NCI-H82 treated with DMSO at 0.1 percent for 48 hours (cell line): ENCODE measurements around the gene INO80.
"Not testable (repeated sequence)": the region's sequence is repeated elsewhere in the genome, so short reads cannot be mapped to it uniquely, and the experiment has no call there.

Experiments
- DNase-seq: peaks from one replicate; lab custom pipeline; 2025; ENCODE audit not compliant: unreplicated experiment; lab: John Stamatoyannopoulos, UW

Gene INO80, protein sequence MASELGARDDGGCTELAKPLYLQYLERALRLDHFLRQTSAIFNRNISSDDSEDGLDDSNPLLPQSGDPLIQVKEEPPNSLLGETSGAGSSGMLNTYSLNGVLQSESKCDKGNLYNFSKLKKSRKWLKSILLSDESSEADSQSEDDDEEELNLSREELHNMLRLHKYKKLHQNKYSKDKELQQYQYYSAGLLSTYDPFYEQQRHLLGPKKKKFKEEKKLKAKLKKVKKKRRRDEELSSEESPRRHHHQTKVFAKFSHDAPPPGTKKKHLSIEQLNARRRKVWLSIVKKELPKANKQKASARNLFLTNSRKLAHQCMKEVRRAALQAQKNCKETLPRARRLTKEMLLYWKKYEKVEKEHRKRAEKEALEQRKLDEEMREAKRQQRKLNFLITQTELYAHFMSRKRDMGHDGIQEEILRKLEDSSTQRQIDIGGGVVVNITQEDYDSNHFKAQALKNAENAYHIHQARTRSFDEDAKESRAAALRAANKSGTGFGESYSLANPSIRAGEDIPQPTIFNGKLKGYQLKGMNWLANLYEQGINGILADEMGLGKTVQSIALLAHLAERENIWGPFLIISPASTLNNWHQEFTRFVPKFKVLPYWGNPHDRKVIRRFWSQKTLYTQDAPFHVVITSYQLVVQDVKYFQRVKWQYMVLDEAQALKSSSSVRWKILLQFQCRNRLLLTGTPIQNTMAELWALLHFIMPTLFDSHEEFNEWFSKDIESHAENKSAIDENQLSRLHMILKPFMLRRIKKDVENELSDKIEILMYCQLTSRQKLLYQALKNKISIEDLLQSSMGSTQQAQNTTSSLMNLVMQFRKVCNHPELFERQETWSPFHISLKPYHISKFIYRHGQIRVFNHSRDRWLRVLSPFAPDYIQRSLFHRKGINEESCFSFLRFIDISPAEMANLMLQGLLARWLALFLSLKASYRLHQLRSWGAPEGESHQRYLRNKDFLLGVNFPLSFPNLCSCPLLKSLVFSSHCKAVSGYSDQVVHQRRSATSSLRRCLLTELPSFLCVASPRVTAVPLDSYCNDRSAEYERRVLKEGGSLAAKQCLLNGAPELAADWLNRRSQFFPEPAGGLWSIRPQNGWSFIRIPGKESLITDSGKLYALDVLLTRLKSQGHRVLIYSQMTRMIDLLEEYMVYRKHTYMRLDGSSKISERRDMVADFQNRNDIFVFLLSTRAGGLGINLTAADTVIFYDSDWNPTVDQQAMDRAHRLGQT (N-terminal part only)

DNA sequence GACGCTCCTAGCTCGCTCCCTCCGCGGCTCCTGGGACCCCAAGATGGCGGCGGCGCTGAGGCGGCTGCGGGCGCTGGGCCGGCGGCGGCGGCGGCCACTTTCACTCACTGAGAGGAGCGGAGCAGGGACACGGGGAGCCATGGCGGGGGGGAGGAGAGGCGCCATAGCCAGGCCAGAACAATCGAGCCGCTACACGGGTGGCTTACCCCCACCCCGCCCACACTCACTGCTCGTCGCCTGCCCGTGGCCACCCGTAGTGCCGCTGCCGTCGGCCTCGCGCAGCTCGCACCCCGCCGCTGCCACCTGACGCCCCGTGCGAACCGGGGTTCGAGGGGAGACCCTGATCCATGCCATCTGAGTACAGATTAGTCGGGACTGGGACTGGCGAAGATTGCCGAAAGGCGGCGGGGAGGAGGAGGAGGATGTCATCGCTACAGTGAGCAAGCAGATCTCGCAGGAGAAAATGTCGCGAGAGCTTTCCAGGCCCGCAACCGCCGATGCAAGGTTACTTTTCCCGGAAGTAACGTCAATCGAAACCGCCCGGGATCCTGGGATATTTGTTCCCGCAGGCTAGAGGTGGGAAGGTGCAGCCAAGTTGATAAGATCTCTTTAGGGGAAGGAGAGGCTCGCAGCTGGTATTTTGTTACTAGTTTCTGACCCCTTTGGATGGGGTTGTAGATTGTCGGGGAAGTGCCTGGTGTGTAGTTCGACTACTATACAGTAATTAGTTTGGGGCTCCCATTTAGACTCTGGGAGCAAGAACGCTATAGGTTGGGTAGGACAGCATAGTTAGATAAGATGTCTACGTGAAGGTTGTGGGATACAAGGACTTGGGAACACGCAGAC is at the start of gene INO80:
INO80 (minus strand) TSS at position 165 of the 846 bp plus-strand sequence. CDS start 19,970 bp downstream, outside the sequence.
- DNase-seq, result peak; percentile 95

DNA sequence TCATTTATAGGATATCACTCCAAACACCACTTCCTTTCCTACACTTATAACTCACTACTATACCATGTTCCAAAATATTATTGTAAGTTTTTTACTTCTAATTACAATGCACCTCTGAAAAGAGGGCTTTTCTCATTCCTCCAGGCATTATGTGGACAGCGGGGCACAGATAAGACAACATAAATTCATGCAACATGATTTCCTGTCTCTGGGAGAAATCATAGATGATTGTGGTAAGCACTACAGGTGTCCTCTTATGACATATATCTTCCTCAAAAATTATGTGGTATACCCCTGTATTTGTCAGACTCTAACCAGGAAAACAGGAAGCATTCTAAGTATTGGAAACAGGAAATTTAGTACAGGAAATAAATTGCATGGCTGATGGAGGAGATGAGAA is 45.7 kb upstream of the INO80 start:
- no peak for DNase-seq

DNA sequence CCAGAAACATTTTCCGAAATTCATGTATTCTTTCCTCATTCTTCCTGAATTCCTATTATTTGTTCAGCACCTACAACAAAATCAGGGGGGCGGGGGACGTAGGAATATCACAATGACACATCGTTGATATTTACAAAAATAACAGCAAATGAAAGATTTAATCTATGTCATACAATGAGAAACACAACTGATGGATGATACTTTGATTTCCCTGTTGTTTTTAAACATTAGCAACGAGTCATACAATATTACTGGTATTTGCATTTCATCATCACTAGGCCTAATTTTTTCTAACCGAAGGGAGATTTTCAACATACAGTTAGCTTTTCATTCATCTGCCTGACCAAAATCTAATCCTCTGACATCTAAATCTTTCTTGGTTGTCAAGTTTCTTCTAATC is 45.3 kb upstream of the INO80 start:
- DNase-seq, result no peak

DNA sequence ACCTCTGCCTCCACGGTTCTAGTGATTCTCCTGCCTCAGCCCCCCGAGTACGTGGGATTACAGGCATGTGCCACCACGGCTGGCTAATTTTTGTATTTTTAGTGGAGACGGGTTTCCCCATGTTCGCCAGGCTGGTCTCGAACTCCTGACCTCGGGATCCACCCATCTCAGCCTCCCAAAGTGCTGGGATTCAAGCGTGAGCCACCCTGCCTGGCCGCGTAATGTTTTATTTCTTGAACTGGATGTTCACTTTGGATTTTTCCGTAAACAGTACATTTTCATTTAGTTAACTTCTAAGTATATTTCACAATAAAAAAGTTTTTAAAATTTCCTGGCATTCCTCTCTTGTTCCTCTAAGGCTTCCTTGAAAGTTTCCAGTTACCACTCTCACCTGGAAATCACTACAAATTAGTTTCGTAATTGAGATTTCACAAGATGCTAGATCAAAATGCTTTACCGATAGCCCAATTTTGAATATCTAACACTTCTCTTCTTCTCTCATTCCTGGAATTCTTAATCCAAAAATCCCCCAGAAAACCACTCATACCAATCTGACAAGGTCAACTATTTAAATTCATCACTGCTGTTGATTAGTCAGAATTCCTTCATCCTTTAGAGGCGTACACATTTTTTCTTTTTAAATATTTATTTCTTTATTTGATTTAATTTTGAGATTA is 44.7 kb upstream of the INO80 start:
- no peak for DNase-seq

DNA sequence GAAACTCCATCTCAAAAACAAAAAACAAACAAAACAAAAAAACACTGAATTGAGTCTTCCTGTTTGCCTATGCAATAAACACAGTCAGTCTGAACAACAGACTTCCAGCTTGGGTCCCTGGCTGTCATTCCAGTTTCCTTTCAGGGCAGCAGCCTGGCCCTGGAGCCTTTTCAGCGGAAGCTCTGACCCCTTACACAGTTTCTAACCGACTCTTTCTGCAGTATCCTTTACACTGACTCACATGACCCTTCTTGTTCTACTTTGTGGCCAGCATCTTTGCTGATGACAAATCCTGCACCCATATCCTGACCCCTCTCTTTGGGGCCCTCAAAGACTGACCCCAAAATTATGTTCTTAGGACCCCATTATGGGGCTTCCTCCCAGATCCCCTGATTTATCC is 38.3 kb upstream of the INO80 start:
- DNase-seq, result no peak

DNA sequence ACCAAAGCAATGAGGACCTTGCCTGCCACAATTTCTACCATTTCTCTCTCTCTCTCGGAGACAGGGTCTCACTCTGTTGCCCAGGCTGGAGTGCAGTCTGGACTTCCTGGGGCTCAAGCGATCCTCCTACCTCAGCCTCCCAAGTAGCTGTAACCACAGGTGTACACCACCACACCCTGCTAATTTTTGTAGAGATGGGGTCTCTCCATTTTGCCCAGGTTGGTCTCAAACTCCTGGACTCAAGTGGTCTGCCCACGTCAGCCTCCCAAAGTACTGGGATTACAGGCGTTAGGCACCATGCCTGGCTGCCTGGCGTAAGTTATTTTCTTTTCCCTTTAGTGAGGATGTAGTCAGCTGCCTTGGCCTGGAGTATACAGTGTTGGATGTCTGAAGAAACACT is 37.7 kb upstream of the INO80 start:
- no peak for DNase-seq

DNA sequence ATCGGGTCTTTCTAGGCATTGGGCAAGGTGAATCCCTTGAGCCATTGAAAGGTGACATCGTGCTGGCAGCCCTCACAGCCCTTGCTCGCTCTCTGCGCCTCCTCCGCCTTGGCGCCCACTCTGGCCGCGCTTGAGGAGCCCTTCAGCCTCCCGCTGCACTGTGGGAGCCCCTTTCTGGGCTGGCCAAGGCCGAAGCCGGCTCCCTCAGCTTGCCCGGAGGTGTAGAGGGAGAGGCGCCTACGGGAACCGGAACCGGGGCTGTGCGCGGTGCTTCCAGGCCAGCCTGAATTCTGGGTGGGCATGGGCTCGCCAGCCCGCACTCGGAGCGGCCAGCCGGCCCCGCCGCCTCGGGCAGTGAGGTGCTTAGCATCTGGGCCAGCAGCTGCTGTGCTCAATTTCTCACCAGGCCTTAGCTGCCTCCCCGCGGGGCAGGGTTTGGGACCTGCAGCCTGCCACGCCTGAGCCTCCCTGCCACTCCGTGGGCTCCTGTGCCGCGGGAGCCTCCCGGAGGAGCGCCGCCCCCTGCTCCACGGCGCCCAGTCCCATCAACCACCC is 35.4 kb upstream of the INO80 start:
- DNase-seq, result no peak

DNA sequence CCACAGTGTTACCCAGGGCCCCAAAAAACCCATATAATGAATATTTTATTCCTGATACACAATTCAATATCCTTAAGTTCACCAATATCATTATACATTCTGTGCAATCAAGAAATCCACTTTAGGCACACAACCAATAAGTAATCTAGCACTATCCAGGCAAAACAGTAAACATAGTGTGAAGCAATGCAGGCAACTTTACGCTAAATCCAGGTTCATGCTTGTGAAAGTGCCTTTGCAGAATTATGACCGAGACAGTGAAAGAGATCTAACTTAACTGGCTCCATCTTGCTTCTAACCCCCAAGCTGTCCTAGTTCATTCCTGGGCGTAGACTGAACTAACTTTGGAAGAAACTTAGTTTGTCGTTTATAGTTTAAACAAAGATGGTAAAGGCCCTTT is 34.2 kb upstream of the INO80 start:
- no peak for DNase-seq

DNA sequence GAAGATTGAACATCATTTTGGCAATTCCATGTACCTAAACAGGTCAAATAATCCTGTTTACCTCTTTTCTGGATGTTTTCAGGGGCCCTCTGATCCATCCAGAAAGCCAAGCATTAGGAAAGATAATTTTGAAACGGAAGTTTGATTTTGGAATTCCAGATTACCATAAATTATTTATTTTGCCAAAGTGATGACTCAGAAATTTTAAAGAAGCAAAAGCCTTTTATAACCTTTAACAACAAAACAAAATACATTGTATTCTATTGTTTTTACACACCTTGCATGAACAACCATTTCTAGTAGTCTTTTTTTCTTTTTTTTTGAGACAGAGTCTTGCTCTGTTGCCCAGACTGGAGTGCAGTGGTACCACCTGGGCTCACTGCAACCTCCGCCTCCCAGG is 32.0 kb upstream of the INO80 start:
- DNase-seq, result no peak

DNA sequence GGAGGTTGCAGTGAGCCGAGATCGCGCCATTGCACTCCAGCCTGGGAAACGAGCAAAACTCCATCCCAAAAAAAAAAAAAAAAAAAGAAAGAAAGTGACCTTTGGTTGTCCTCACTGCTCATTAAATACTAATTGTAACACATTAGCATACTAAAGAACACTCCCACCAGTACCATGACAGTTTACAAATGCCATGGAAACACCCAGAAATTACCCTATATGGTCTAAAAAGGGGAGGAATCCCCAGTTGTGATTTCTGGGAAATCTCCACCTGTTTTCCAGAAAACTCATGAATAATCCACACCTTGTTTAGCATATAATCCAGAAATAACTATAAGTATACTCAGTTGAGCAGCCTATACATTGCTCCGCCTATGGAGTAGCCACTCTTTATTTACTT is 23.5 kb upstream of the INO80 start:
- DNase-seq, result no peak

DNA sequence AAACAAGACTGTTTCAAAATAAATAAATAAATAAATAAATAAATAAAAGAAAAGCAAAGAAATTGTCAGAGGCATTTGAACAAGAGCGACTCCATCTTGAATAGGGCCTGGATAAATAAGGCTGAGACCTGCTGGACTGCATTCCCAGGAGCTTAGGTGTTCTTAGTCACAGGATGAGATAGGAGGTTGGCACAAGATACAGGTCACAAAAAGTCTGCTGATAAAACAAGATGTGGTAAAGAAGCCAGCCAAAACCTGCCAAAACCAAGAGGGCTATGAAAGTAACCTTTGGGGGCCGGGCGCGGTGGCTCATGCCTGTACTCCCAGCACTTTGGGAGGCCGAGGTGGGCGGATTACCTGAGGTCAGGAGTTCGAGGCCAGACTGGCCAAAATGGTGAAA is 23.0 kb upstream of the INO80 start:
- not testable (repeated sequence) for DNase-seq

DNA sequence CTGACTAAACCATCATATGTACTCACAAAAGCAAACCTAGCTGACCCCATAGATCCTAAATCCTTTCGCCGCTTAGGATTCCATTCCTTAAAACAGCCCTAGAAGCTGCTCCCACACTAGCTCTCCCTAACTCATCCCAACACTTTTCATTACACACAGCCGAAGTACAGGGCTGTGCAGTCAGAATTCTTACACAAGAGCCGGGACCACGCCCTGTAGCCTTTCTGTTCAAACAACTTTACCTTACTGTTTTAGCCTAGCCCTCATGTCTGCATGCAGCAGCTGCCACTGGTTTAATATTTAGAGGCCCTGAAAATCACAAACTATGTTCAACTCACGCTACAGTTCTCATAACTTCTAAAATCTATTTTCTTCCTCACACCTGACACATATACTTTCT is 19.5 kb upstream of the INO80 start:
- not testable (repeated sequence) for DNase-seq

DNA sequence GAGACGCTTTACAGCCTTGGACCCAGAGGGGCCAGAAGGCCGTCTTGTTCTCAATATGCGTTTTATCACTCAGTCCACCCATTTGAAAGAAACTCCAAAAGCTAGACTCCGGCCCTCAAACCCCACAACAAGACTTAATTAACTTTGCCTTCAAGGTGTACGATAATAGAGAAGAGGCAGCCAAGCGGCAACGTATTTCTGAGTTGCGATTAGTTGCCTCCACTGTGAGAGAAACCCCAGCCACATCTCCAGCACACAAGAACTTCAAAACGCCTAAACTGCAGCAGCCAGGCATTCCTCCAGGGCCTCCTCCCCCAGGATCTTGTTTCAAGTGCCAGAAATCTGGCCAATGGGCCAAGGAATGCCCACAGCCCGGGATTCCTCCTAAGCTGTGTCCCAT is 17.4 kb upstream of the INO80 start:
- no peak for DNase-seq

DNA sequence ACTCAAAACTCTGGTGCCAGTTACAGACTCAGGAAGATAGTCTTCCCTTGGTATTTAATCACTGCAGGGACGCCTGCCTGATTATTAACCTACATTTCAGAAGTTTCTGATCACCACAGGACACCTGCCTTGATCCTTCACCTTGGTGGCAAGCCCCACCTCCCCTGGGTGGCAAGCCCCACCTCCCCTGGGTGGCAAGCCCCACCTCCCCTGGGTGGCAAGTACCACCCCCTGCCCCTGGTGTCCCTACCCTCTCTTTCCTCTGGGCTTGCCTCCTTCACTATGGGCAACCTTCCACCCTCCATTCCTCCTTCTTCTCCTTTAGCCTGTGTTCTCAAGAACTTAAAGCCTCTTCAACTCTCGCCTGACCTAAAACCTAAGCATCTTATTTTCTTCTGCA is 16.0 kb upstream of the INO80 start:
- DNase-seq, result not testable (repeated sequence)

DNA sequence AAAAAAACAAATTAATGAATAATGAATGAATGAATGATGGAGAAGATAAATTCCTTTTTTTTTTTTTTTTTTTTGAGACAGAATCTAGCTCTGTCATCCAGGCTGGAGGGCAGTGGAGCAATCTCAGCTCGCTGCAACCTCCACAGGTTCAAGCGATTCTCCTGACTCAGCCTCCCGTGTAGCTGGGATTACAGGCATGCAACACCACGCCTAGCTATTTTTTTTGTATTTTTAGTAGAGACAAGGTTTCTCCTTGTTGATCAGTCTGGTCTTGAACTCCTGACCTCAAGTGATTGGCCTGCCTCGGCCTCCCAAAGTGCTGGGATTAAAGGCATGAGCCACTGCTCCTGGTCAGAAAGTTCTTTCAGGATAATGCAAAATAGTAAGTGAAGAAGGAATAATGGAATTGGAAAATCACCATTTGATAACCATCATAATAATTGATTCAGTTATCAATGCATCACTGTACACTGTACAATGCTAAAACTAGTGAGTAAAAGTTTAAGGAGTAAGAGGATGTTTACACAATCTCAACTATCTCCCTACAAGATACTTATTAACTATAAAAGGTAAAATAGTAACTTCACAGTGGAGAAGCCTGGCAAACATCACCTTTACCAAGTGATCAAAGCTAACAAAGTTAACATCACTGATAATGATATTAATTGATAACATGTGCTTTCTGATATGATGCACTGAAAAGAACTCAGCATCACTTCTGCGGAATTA is 12.3 kb upstream of the INO80 start:
- DNase-seq, result no peak

DNA sequence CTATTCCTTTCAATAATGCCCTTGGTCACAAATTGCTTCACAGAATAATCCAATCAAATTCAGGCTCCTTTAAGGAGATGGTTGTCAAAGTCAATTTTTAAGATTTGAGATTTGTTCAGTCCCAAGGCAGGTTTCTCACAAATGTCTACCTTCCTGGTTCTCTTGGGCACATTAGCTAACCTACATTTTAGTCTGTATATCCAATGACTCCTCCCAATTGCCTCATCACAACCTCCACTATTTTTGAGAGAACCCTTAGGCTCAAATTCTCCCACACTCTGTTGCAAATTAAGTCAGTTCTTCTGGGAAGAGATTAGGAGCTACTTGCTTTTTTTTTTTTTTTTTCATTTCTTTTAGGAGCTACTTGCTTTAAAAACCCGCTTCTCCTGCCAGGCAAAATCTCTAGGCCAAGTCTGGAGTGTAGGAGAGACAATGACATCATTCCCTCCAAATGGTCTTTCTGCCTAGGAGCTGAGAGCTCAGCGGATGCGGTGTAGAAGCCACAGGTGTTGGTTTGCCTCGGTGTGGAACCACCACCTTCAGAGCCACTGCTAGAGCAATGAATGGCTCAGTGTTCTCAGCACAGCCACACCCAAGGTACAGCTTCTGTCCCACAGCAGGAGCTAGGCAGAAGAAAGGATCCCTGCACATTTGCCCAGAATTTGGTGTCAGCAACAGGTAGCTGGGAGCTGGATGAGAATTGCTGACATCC is 10.0 kb upstream of the INO80 start:
- no peak for DNase-seq

DNA sequence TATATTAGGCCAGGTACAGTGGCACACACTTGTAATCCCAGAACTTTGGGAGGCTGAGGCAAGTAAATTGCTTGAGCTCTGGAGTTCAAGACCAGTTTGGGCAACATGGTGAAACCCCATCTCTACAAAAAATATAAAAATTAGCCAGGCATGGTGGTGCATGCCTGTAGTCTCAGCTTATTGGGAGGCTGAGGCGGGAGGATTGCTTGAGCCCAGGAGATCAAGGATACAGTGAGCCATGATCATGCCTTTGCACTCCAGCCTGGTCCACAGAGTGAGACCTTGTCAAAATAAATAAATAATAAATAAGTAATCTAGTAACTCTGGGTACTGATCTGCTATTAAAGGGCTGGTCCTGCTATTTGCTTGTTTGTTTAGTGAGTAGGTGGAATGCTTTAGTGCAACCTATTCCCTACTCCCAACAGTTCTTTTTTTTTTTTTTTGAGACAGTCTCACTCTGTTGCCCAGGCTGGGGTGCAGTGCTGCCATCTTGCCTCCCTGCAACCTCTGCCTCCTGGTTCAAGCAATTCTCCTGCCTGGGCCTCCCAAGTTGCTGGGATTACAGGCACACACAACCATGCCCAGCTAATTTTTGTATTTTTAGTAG is 9.1 kb upstream of the INO80 start:
- no peak for DNase-seq

DNA sequence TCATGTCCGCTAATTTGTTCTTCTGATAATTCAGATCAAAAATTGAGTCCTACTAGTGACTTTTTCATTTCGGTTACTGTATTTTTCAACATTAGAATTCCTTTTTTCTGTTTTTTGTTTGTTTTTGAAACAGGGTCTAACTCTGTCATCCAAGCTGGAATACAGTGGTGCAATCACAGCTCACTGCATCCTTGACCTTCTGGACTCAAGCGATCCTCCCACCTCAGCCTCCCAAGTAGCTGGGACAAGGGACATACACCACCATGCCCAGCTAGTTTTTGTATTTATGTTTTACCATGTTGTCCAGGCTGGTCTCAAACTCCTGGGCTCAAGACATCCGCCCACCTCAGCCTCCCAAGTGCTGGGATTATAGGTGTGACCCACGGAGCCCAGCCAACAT is 8.0 kb upstream of the INO80 start:
- DNase-seq, result no peak
